IPS DF 4.7 (cell line): ENCODE data around the gene AFAP1L1.
"Not testable (repeated sequence)": the region's sequence is repeated elsewhere in the genome, so short reads cannot be mapped to it uniquely, and the experiment has no call there.

Source experiments
- DNase-seq: peaks from one replicate; pipeline ENCODE4 v3.0.0-alpha.2; 2013; ENCODE audit warnings: low spot score; ENCODE audit errors: extremely low read depth

AFAP1L1 gene

DNA sequence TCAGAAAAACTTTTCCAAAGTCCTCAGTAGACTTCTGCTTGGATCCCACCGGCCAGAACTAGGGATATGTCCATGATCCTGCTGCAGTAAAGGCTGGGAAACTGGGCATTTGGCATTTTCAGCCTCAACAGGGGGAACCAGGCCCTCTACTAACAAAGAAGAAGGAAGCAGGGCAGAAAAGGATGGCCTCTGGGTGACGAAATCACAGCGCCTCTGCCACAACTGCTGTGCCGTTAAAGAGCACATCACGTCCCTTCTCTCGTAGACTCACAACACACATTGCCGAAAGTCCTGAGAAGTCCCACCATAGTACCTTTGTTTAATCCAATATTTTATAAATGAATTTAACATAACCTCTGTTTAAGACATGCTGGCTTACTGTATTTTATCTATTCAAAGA lies 10.4 kb upstream of the AFAP1L1 start:
- no peak for DNase-seq

DNA sequence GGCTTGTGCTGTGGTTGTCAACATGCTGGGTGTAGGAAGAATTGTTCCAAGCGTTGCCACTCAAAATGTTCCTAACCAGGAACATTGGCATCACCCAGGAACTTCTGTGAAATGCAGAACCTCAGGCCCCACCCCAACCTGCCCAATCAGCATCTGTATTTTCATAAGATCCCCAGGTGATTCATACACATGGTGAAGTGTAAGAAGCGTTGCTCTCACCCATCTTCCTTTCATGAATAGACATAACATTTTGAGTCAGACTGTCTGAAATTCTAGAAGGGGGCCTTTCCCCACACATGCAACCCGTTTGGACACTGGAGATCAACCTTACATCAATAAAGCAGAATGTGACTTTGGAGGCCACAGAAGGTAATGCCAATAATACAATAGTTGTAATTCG lies 9.3 kb upstream of the AFAP1L1 start:
- no peak for DNase-seq

- peak; percentile 46 for DNase-seq
These were observed 7.1 kb upstream of the AFAP1L1 start for GRCh38 chr5:149264439-149265067.

DNA sequence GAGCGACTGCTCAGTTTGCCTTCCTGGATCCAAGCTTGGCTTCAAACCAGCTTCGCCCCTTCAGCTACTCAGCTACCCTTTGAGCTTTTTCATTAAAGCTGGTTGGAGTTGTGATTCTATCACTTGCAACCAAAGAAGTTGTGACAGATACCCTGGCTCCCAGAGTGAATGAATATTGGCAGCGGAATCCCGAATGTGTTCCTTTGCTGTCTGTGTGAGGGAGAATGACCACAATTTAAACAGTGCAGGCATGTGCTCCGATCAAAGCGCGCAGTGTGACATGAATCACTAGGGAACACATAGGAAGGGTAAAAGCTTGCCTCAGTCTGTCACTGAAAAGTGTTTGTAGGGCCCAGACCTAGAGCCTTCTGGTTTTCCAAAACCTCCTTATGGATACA lies 6.6 kb upstream of the AFAP1L1 start:
- no peak for DNase-seq

DNA sequence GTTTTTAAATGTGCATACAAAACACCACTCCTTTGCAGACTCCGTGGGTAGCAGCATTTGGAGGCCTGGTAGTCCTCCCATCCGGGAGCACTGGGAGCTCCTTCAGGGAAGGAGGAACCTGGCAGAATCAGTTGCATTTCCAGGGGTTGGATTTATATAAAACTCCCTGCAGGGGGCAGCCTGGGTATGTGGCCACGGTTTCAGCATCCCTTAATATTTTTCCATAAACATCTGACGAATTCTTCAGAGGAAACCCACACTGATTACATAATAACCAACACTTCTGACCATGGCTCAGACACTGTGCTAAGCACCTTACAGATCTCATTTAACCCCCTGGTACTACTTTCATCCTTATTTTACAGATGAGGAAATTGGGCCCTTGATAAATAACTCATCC lies 6.1 kb upstream of the AFAP1L1 start:
- DNase-seq, result no peak

GRCh38 chr5:149267241-149267973 lies 4.3 kb upstream of the AFAP1L1 start:
- DNase-seq, result no peak

GRCh38 chr5:149268928-149269557 lies 2.6 kb upstream of the AFAP1L1 start:
- no peak for DNase-seq

DNA sequence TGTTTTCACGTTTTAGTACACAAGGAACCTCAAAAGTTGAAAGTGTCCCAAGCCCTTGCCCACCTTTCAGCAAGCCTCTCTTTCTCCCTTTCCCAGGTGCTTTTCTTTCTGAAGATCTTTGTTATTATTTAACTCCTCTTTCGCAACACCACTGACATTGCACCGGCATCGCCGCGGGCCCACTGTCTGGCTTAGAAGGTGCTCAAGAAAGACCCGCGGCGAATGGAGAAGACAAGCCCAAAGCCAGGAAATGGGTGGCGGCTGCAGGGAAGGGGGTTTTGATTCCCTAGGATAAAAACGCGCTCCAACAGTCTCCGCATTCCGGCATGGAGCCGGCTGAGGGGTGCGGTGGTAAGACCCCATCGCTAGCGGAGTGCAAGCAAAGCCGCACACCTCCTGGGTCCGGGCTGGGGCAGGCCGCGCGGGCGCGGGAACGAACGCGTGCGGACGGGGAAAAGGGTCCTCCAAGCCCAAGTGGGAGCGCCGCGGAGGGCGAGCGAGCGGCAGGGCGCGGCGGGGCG lies 404 bp upstream of the AFAP1L1 start:
- no peak for DNase-seq

GRCh38 chr5:149272781-149273180 lies 1.1 kb downstream of the AFAP1L1 start:
- DNase-seq, result not testable (repeated sequence)

GRCh38 chr5:149273237-149273636 lies 1.6 kb downstream of the AFAP1L1 start:
- DNase-seq, result no peak

GRCh38 chr5:149273950-149274349 lies 2.3 kb downstream of the AFAP1L1 start:
- no peak for DNase-seq

DNA sequence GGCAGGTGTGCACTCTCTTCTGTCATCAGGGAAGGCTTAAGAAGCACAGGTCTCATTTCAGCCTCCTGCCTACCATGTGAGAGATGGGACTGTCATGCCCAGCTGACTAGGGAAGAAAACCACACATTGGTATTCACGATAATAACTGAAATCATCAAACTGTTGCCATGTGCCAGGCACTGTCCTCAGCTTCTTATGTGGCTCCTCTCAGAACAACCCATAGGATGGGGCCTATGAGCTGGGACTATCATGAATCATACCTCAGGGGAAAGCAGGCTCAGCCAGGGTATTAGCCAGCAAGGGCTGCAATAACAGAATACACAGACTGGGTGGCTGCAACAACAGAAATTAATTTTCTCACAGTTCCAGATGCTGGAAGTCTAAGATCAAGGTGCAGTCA lies 3.3 kb downstream of the AFAP1L1 start:
- no peak for DNase-seq

DNA sequence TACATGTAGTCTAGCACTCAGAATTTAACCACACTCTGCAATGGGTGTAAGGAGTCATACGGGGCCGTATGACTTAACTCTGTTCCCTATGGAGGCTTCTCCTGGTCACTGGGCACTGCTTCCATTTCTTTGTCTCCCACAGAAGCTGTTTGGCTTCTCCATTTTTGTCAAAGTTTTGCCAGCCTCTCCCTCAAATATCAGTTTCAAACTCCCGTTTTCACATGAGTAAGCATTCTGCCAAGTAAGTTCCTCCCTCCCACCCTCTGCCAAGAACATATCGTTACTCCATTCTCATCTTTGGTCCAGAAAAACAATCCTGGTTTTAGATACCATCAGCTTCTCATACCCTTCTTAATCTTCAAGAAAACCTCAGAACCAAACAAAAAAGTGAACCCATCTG lies 6.1 kb downstream of the AFAP1L1 start:
- no peak for DNase-seq

DNA sequence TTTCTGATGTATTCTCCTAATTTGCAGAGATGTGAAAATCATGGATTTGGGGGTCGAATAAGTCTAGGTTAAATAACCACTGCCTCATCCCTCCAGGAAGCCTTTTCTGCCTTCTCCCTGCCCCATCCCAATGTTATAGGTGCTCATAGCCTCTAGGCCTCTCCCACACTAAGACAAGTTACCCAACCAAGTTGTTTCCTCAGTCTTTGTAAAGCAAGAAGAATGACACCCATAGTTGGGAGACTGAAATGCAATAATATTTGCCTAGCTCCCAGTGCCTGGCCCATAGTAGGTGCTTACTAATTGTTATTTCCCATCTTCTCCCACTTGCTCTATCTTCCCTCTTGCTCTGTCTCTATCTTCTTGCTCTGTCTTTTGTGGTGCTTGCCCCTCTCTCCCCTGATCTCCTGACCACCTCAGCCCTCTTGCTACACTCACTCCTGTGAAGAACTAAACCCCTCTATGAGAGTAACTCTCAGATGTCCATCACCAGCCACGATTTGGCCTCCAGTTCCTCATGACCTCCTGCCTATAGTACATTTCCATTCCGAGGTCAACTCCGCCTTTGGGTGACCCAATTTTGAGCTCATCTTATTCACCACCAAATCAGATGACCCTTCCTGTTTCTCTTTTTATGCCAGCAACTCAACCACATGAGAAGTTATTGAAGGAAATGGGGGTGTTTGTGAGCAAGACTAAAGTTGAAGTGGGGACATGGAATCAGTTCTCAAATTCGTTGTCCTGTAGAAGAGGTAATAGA lies 7.0 kb downstream of the AFAP1L1 start:
- no peak for DNase-seq

GRCh38 chr5:149279661-149280060 lies 8.0 kb downstream of the AFAP1L1 start:
- DNase-seq, result no peak

DNA sequence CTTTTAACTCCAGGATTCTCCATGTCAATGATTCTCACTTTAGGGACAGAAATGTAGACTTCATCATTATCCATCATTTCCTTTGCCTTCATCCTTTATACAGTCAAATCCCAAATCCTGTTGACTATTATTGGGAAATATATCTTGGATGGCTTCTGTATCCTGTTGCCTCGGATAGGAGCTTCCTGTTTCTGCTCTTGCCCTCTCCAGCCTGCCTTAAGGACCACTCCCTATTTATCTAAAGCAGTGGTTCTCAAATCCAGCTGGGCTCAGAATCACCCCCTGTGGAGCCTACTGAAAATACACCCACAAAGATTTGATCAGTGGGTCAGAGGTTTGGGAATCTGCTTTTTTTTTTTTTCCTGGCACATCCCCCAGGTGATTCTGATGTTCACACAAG lies 8.5 kb downstream of the AFAP1L1 start:
- no peak for DNase-seq

DNA sequence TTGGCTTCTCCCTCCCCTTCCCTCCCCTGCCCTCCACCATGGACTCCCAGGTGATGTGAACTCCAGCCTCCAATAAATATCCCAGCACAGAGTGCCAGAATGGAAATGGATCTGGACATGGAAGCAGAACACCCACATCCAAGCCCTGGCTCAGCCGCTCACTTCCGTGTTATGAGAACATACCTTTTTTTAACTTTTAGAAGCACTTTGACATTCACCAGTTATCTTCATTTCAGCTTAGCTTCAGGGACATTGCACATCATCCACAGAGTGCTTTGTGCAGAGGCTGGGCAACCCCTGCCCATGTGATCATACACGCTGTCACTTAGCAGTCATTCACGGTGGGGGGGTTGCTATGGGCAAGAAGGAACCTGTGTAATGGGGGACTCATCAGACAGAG lies 9.1 kb downstream of the AFAP1L1 start:
- no peak for DNase-seq

GRCh38 chr5:149282027-149282965 lies 10.6 kb downstream of the AFAP1L1 start:
- no peak for DNase-seq

DNA sequence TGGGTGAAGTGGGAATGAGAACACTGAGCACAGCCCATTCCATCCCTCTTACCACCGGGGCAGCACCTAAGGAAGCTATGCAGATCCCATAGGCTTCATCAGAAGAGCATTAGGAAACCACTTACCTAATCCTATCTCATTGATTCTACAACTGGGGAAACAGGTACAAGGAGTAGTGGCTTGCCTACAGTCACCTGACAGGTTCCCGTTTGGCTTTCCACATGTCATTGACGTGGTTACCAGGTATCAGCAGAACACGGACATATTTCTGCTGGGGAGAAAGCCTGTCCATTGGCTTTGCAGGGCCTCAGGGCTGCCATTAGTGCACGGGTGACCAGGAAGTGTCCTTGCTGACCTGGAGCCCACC lies 11.3 kb downstream of the AFAP1L1 start:
- DNase-seq, result no peak

- DNase-seq, result no peak
These were observed 12.2 kb downstream of the AFAP1L1 start for GRCh38 chr5:149283626-149284480.
